IMR-90 (cell line): ENCODE results near the gene DTD1. TPM values are rescaled to one million over a fixed set of nuclear protein-coding genes. Genes with fewer than 3 reads are reported as not detected.

Experiments
- ATAC-seq: fragments of 200-7000 bp; cut with Tn5 transposase; 2 replicates; pipeline ENCODE4 v1.9.1; 2020; ENCODE audit warnings: low read depth, mild to moderate bottlenecking, moderate library complexity
- BruUV-seq: library from RNA; stranded (reverse); fragments of 400-500 nt; replicated peaks from 2 replicates; lab custom pipeline; 2021; lab: Mats Ljungman, UMichigan
- CTCF ChIA-PET: fragments of 300-600 bp; formaldehyde crosslinking; extraction: SDS; loops from one replicate; lab custom pipeline; 2021; ENCODE audit warnings: antibody characterized with exemption; lab: Yijun Ruan, JAX
- POLR2A ChIA-PET: fragments of 300-600 bp; sonication (Branson Sonifier 250); formaldehyde crosslinking; loops from one replicate; lab custom pipeline; 2022; ENCODE audit warnings: antibody characterized with exemption; ENCODE audit not compliant: unreplicated experiment; lab: Charles Lee
- DNase-seq: peaks from one replicate; pipeline ENCODE4 v3.0.0; 2013
- H2AFZ ChIP-seq: replicated peaks from 2 replicates; pipeline ENCODE3; 2013; ENCODE audit warnings: low read length, mild to moderate bottlenecking; ENCODE audit not compliant: poor library complexity
- H2AK5ac ChIP-seq: 2 replicates; pipeline ENCODE4 v1.6.1; 2013; ENCODE audit warnings: low read depth, low read length, inconsistent platforms
- H2AK9ac ChIP-seq: replicated peaks from 2 replicates; pipeline ENCODE3; 2013; ENCODE audit warnings: mild to moderate bottlenecking, low read depth, low read length, moderate library complexity; ENCODE audit not compliant: poor library complexity
- H2BK120ac ChIP-seq: 2 replicates; pipeline ENCODE4 v1.6.1; 2013; ENCODE audit warnings: low read depth, low read length, inconsistent platforms
- H2BK15ac ChIP-seq: 3 replicates; pipeline ENCODE4 v1.6.1; 2013; ENCODE audit warnings: low read depth, low read length, inconsistent platforms
- H2BK20ac ChIP-seq: 2 replicates; pipeline ENCODE4 v1.6.1; 2013; ENCODE audit warnings: low read depth, mild to moderate bottlenecking, inconsistent platforms, low read length, moderate library complexity
- H2BK5ac ChIP-seq: 2 replicates; pipeline ENCODE4 v1.6.1; 2013; ENCODE audit warnings: mild to moderate bottlenecking, low read depth, low read length, inconsistent platforms; ENCODE audit not compliant: poor library complexity, severe bottlenecking
- H3K14ac ChIP-seq: replicated peaks from 2 replicates; pipeline ENCODE4 v1.6.1; 2013; ENCODE audit warnings: low read depth, low read length, inconsistent platforms
- H3K18ac ChIP-seq: 2 replicates; pipeline ENCODE4 v1.6.1; 2013; ENCODE audit warnings: low read depth, low read length, control low read depth
- H3K23ac ChIP-seq: 2 replicates; pipeline ENCODE4 v1.6.1; 2013; ENCODE audit warnings: low read depth, low read length, inconsistent platforms
- H3K27ac ChIP-seq: 2 replicates; pipeline ENCODE4 v1.5.1; 2013; ENCODE audit warnings: mild to moderate bottlenecking, control low read depth, low read length; ENCODE audit not compliant: insufficient read depth
- H3K27me3 ChIP-seq: 2 replicates; pipeline ENCODE4 v1.6.1; 2013; ENCODE audit warnings: low read length; ENCODE audit not compliant: control insufficient read depth, insufficient read depth
- H3K36me3 ChIP-seq: 2 replicates; pipeline ENCODE4 v1.6.1; 2013; ENCODE audit warnings: low read length, mixed read lengths; ENCODE audit not compliant: control insufficient read depth, insufficient read depth
- H3K4ac ChIP-seq: 2 replicates; pipeline ENCODE4 v1.6.1; 2013; ENCODE audit warnings: low read depth, low read length, inconsistent platforms
- H3K4me1 ChIP-seq: 2 replicates; pipeline ENCODE4 v1.6.1; 2013; ENCODE audit warnings: low read length, mixed read lengths; ENCODE audit not compliant: control insufficient read depth, insufficient read depth
- H3K4me2 ChIP-seq: 2 replicates; pipeline ENCODE4 v1.6.1; 2013; ENCODE audit warnings: low read depth, mild to moderate bottlenecking, control low read depth, low read length, moderate library complexity
- H3K4me3 ChIP-seq: 2 replicates; pipeline ENCODE4 v1.5.1; 2013; ENCODE audit warnings: low read depth, mild to moderate bottlenecking, control low read depth, low read length, moderate library complexity; ENCODE audit not compliant: insufficient read depth
- H3K56ac ChIP-seq: 2 replicates; pipeline ENCODE4 v1.6.1; 2013; ENCODE audit warnings: low read length, inconsistent platforms; ENCODE audit not compliant: insufficient read depth; ENCODE audit errors: extremely low read depth
- H3K79me1 ChIP-seq, 2 experiments: 2 replicates each; pipeline ENCODE4 v1.6.1; 2013; ENCODE audit warnings: low read length in 2 of 2, inconsistent platforms in 1 of 2, low read depth in 1 of 2
- H3K9ac ChIP-seq: 2 replicates; pipeline ENCODE4 v1.6.1; 2013; ENCODE audit warnings: low read depth, low read length, control low read depth
- H3K9me1 ChIP-seq: 2 replicates; pipeline ENCODE4 v1.6.1; 2013; ENCODE audit warnings: low read length, inconsistent platforms; ENCODE audit not compliant: insufficient read depth
- H3K9me3 ChIP-seq: 2 replicates; pipeline ENCODE4 v1.6.1; 2013; ENCODE audit warnings: low read length; ENCODE audit not compliant: control insufficient read depth, insufficient read depth
- H4K20me1 ChIP-seq: 2 replicates; pipeline ENCODE4 v1.6.1; 2013; ENCODE audit warnings: low read length, inconsistent platforms; ENCODE audit not compliant: insufficient read depth
- H4K5ac ChIP-seq: 2 replicates; pipeline ENCODE4 v1.6.1; 2013; ENCODE audit warnings: mild to moderate bottlenecking, low read depth, low read length, control low read depth
- H4K8ac ChIP-seq, 2 experiments: 2 replicates each; pipeline ENCODE4 v1.6.1; 2013; ENCODE audit warnings: low read depth in 2 of 2, low read length in 2 of 2, control low read depth in 1 of 2, inconsistent platforms in 1 of 2
- H4K91ac ChIP-seq: 2 replicates; pipeline ENCODE4 v1.6.1; 2013; ENCODE audit warnings: low read depth, low read length, inconsistent platforms; ENCODE audit not compliant: insufficient read depth
- BHLHE40 ChIP-seq: fragments of 150-350 bp; IDR thresholded peaks from 2 replicates; pipeline ENCODE4 v1.6.1; 2016; ENCODE audit warnings: mild to moderate bottlenecking, low read depth, low read length
- CEBPB ChIP-seq: IDR thresholded peaks from 2 replicates; pipeline ENCODE4 v1.6.1; 2012; ENCODE audit warnings: low read depth, low read length, improper control_type of control experiment
- CHD1 ChIP-seq: IDR thresholded peaks from 2 replicates; pipeline ENCODE4 v1.6.1; 2012; ENCODE audit warnings: low read depth, low read length, improper control_type of control experiment
- CTCF ChIP-seq: conservative IDR thresholded peaks from 2 replicates; pipeline ENCODE4 v1.5.1; 2012; ENCODE audit warnings: mild to moderate bottlenecking, low read depth, low read length, improper control_type of control experiment
- ELK1 ChIP-seq: fragments of 150-350 bp; IDR thresholded peaks from 2 replicates; pipeline ENCODE4 v1.6.1; 2016; ENCODE audit warnings: low read depth, mild to moderate bottlenecking, low read length, moderate library complexity, borderline replicate concordance
- FOS ChIP-seq: fragments of 150-350 bp; IDR thresholded peaks from 2 replicates; pipeline ENCODE4 v1.6.1; 2016; ENCODE audit warnings: low read depth, low read length
- MAFK ChIP-seq: IDR thresholded peaks from 2 replicates; pipeline ENCODE4 v1.6.1; 2012; ENCODE audit warnings: low read depth, low read length, improper control_type of control experiment
- MAZ ChIP-seq: IDR thresholded peaks from 2 replicates; pipeline ENCODE4 v1.6.1; 2012; ENCODE audit warnings: low read depth, mild to moderate bottlenecking, low read length, improper control_type of control experiment, moderate library complexity, borderline replicate concordance
- MXI1 ChIP-seq: IDR thresholded peaks from 2 replicates; pipeline ENCODE4 v1.6.1; 2012; ENCODE audit warnings: low read depth, mild to moderate bottlenecking, low read length, moderate library complexity, borderline replicate concordance
- NFE2L2 ChIP-seq: fragments of 150-350 bp; IDR thresholded peaks from 2 replicates; pipeline ENCODE4 v1.6.1; 2016; ENCODE audit warnings: low read depth, mild to moderate bottlenecking, low read length
- POLR2A ChIP-seq: IDR thresholded peaks from 2 replicates; pipeline ENCODE4 v1.6.1; 2012; ENCODE audit warnings: mild to moderate bottlenecking, low read depth, low read length
- RCOR1 ChIP-seq: IDR thresholded peaks from 2 replicates; pipeline ENCODE4 v1.6.1; 2012; ENCODE audit warnings: mild to moderate bottlenecking, low read length, improper control_type of control experiment; ENCODE audit not compliant: insufficient replicate concordance
- RFX5 ChIP-seq: IDR thresholded peaks from 2 replicates; pipeline ENCODE4 v1.8.0; 2012; ENCODE audit warnings: low read depth, mild to moderate bottlenecking, low read length, moderate library complexity
- SMC3 ChIP-seq: fragments of 150-350 bp; IDR thresholded peaks from 2 replicates; pipeline ENCODE4 v1.6.1; 2016; ENCODE audit warnings: low read depth, mild to moderate bottlenecking, antibody characterized with exemption, low read length, moderate library complexity
- USF2 ChIP-seq: fragments of 150-350 bp; IDR thresholded peaks from 2 replicates; pipeline ENCODE4 v1.6.1; 2017; ENCODE audit warnings: mild to moderate bottlenecking, antibody characterized with exemption, low read length, low read depth
- WGBS, 2 experiments: methylation state at CpG; one replicate each; pipeline versions ENCODE4 v1.1.5 to v1.1.7; 2013; ENCODE audit warnings: missing lambda C conversion rate in 2 of 2; ENCODE audit not compliant: insufficient read length in 1 of 2; ENCODE audit errors: extremely low coverage in 2 of 2; 5-methylcytosine and 5-hydroxymethylcytosine counted together
- dilution Hi-C: fragments of 300-500 bp; cut with HindIII; formaldehyde crosslinking; loops from one replicate; pipeline ENCODE4 v1.14.3; 2018; ENCODE audit warnings: low sequenced_read_pairs; ENCODE audit not compliant: unreplicated experiment
- in situ Hi-C: fragments of 300-500 bp; cut with MboI; formaldehyde crosslinking; loops from 3 replicates; pipeline ENCODE4 v1.14.3; 2019; ENCODE audit warnings: low sequenced_read_pairs, inconsistent platforms, mixed read lengths
- intact Hi-C: fragments of 100-400 bp; cut with micrococcal nuclease; formaldehyde crosslinking; loops from 2 replicates; pipeline ENCODE4 v1.10.0; 2022
- polyA plus RNA-seq, 3 experiments: library from polyadenylated mRNA; depleted of rRNA; stranded (reverse); fragments of >200 nt; gene quantifications; 2 replicates each; pipeline ENCODE4 v1.2.3, GENCODE V29; 2012; ENCODE audit warnings: low replicate concordance in 1 of 3
- total RNA-seq: library from RNA; depleted of rRNA; stranded (reverse); fragments of >200 nt; gene quantifications from 2 replicates; pipeline ENCODE4 v1.2.3, GENCODE V29; 2012

The DTD1 gene
- total and polyA plus RNA-seq, 2 of the 4 experiments (the other 2 are of a cell fraction), result 73.1 to 101 TPM

- CTCF ChIA-PET, result no interaction called here
- Histone ChIP-seq H4K8ac (no peak overlapping the region), H3K4me1 (no peaks in the 10 kb centered on the region), H3K9ac (no peak overlapping the region), H2BK20ac (no peak overlapping the region), H3K4me2 (no peak overlapping the region), H3K9me3 (no peaks in the 10 kb centered on the region), H3K56ac (no peak overlapping the region), H3K27ac (no peak overlapping the region), H4K91ac (no peak overlapping the region), H2BK5ac (no peak overlapping the region), H3K79me1 (no peaks in the 10 kb centered on the region), H3K14ac (no peak overlapping the region), H3K18ac (no peak overlapping the region), H2BK120ac (no peak overlapping the region), H2AK9ac (no peak overlapping the region), H3K27me3 (no peaks in the 10 kb centered on the region; the same call in 1 of the 2 replicates), H3K9me1 (no peaks in the 10 kb centered on the region), H4K5ac (no peak overlapping the region), H3K23ac (no peak overlapping the region), H3K4ac (no peak overlapping the region), H4K20me1 (no peaks in the 10 kb centered on the region), H3K4me3 (no peak overlapping the region), H2AFZ (no peak overlapping the region), H3K36me3 (no peaks in the 10 kb centered on the region), H2AK5ac (no peak overlapping the region), H2BK15ac (no peak overlapping the region)
- in situ Hi-C loops, result no loop called here
- ATAC-seq (no peak), DNase-seq (no peak)
- intact Hi-C loops, result no loop called here
- TF ChIP-seq RFX5 (no peak), NFE2L2 (no peak), FOS (no peak), BHLHE40 (no peak), MAZ (no peak), CTCF (no peak), POLR2A (no peak), SMC3 (no peak), RCOR1 (no peak), MXI1 (no peak), MAFK (no peak), CEBPB (no peak), CHD1 (no peak), USF2 (no peak), ELK1 (no peak)
- dilution Hi-C loops, result no loop called here
- no CpG with 5 or more reads among the region's 6 CpGs for WGBS, 2 experiments
- POLR2A ChIA-PET, result no interaction called here
- no TSS peak for BruUV-seq
These were observed 9.3 kb upstream of the DTD1 start for GRCh38 chr20:18578581-18578980.
